Measurements from ENCODE around the gene FLRT2. TPM values are rescaled to one million over a fixed set of nuclear protein-coding genes. Genes with fewer than 3 reads are reported as not detected.

Gene FLRT2
- total RNA-seq, 1 donor, result 72.3 TPM

DNA sequence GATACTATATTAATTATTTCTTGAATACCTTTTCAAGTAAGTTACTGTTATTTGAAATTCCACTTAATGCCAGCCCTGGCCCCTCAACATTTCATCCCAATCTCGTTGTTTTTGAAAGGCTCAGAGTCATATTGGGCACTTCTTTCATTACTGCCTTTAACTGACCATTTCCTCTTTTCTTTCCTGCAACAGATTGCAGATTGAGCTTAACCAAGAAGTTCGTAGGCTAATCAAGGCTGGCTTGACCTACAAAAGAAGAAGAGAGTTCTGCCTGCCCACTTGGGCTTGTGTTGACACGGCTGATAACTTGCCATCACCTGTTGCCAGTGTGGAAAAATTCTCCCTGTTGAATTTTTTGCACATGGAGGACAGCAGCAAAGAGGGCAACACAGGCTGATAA is 91.0 kb downstream of the FLRT2 start:
- DNase-seq (ENCODE audit: low read depth), result no peak
- no peak overlapping the region for H3K4me3 ChIP-seq (ENCODE audit: low read depth, low read length)
- TF ChIP-seq CTCF (IDR thresholded peaks at IDR 0.05; ENCODE audit: insufficient read depth, low read length), result no peak

GRCh38 chr14:85622106-85622505 is 92.2 kb downstream of the FLRT2 start:
- no peak overlapping the region for H3K4me3 ChIP-seq (ENCODE audit: low read depth, low read length)
- DNase-seq (ENCODE audit: low read depth), result no peak
- TF ChIP-seq CTCF (IDR thresholded peaks at IDR 0.05; ENCODE audit: insufficient read depth, low read length), result no peak

GRCh38 chr14:85622986-85623685 is 93.2 kb downstream of the FLRT2 start:
- no peak for DNase-seq (ENCODE audit: low read depth)
- no peak for TF ChIP-seq CTCF (IDR thresholded peaks at IDR 0.05; ENCODE audit: insufficient read depth, low read length)
- H3K4me3 ChIP-seq (ENCODE audit: low read depth, low read length), result no peak overlapping the region

DNA sequence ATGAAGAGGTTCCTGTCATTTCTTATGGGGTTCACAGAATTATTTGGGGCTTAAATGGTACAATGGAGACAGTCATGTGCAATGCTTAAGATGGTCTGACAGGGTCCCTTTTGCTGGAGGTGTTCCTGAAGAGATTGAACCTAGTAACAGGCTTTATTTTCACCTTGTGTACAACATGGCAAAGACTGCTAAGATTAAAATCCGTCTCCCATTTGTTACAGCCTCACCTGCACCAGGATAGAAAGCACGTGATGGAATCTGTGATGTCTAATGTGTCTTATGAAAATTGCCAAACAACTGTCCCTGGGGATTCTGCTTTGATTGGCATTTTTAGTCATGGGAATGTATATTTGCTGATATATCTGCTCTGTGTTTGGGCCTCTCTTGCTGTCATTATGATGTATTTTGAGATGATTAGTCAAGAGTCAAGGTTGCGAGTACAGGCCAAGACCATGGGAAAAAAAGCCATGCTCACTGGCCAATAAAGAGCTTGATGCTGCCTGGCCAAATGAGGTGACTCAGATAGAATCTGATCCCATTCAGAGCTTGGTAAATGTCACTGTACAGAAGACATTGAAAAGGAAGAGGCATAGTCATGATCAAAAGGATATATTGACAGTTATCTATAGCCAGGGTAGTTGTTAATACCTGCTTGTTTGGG is 96.1 kb downstream of the FLRT2 start:
- no peak for TF ChIP-seq CTCF (IDR thresholded peaks at IDR 0.05; ENCODE audit: insufficient read depth, low read length)
- DNase-seq (ENCODE audit: low read depth), result peak; percentile 11

DNA sequence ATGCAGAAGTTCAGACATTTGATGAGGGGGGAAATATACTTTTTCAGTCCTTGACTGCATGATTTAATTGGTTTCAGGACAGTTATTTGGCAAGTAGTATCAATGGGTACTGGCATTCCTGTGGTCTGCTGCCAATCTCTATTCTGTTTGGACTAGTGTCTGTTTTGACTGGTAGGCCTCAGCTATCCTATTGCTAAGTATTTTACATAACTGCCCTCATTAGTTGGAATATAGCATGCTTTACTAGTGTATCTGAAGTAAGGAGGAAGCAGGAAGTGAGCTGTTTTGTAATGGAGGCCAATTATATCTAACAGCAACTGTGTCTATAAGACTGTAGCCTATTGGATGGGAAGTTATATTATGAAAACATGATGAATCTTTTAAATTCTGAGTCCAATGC is 104.3 kb downstream of the FLRT2 start:
- no peak for TF ChIP-seq CTCF (IDR thresholded peaks at IDR 0.05; ENCODE audit: insufficient read depth, low read length)
- H3K4me3 ChIP-seq (ENCODE audit: low read depth, low read length), result no peak overlapping the region
- DNase-seq (ENCODE audit: low read depth), result no peak

More for the DNA sequence above, 96.1 kb downstream of the FLRT2 start:
- no peak overlapping the region for H3K4me3 ChIP-seq (ENCODE audit: low read depth, low read length)

- TF ChIP-seq CTCF (IDR thresholded peaks at IDR 0.05; ENCODE audit: insufficient read depth, low read length), result no peak
- no peak for DNase-seq (ENCODE audit: low read depth)
- H3K4me3 ChIP-seq (ENCODE audit: low read depth, low read length), result no peak overlapping the region
Observed at GRCh38 chr14:85644211-85644610, 114.3 kb downstream of the FLRT2 start.
